WTC11 (cell line): Measurements from ENCODE around the gene PCK2. TPM values are rescaled to one million over a fixed set of nuclear protein-coding genes. Genes with fewer than 3 reads are reported as not detected.

Source experiments
- AR ChIP-seq: fragments of 250-450 bp; sonication (Bioruptor Pico); IDR thresholded peaks from 2 replicates; pipeline ENCODE4 v1.9.0; 2021; ENCODE audit warnings: mild to moderate bottlenecking
- E2F4 ChIP-seq: sonication (generic); formaldehyde crosslinking; IDR thresholded peaks from 2 replicates; pipeline ENCODE4 v1.8.1; 2022; ENCODE audit warnings: low read depth, mild to moderate bottlenecking, moderate library complexity, missing genetic modification reagents, borderline replicate concordance
- ETV6 ChIP-seq: sonication (generic); formaldehyde crosslinking; IDR thresholded peaks from 2 replicates; pipeline ENCODE4 v1.8.1; 2022; ENCODE audit warnings: mild to moderate bottlenecking, missing genetic modification reagents
- FOXP1 ChIP-seq: sonication (generic); formaldehyde crosslinking; IDR thresholded peaks from 2 replicates; pipeline ENCODE4 v1.8.0; 2022; ENCODE audit warnings: missing genetic modification reagents, mild to moderate bottlenecking, moderate library complexity, borderline replicate concordance
- GABPB1 ChIP-seq: sonication (generic); formaldehyde crosslinking; IDR thresholded peaks from 2 replicates; pipeline ENCODE4 v1.8.1; 2023; ENCODE audit warnings: mild to moderate bottlenecking, missing genetic modification reagents
- GTF2I ChIP-seq: fragments of 250-450 bp; sonication (Bioruptor Pico); conservative IDR thresholded peaks from 2 replicates; pipeline ENCODE4 v1.4.0; 2021; ENCODE audit warnings: mild to moderate bottlenecking
- NFYB ChIP-seq: sonication (generic); formaldehyde crosslinking; conservative IDR thresholded peaks from 2 replicates; pipeline ENCODE4 v1.8.0; 2022; ENCODE audit warnings: low read depth, missing genetic modification reagents
- PREB ChIP-seq: sonication (generic); formaldehyde crosslinking; IDR thresholded peaks from 2 replicates; pipeline ENCODE4 v1.8.1; 2022; ENCODE audit warnings: mild to moderate bottlenecking, missing genetic modification reagents, moderate library complexity, borderline replicate concordance
- SOX15 ChIP-seq: fragments of 250-450 bp; sonication (Bioruptor Pico); IDR thresholded peaks from 2 replicates; pipeline ENCODE4 v1.9.0; 2021; ENCODE audit warnings: mild to moderate bottlenecking
- SP1 ChIP-seq: sonication (generic); formaldehyde crosslinking; conservative IDR thresholded peaks from 2 replicates; pipeline ENCODE4 v1.8.1; 2022; ENCODE audit warnings: missing genetic modification reagents
- TCF7 ChIP-seq: sonication (generic); formaldehyde crosslinking; IDR thresholded peaks from 2 replicates; pipeline ENCODE4 v1.8.0; 2022; ENCODE audit warnings: mild to moderate bottlenecking, low read depth, missing genetic modification reagents, moderate library complexity
- ZNF219 ChIP-seq: sonication (generic); formaldehyde crosslinking; IDR thresholded peaks from 2 replicates; pipeline ENCODE4 v1.8.0; 2023; ENCODE audit warnings: missing genetic modification reagents, mild to moderate bottlenecking, borderline replicate concordance
- ZNF263 ChIP-seq: sonication (generic); formaldehyde crosslinking; IDR thresholded peaks from 2 replicates; pipeline ENCODE4 v1.8.1; 2022; ENCODE audit warnings: low read depth, mild to moderate bottlenecking, moderate library complexity, missing genetic modification reagents
- ZNF317 ChIP-seq: sonication (generic); formaldehyde crosslinking; IDR thresholded peaks from 2 replicates; pipeline ENCODE4 v1.8.1; 2023; ENCODE audit warnings: low read depth, mild to moderate bottlenecking, moderate library complexity, missing genetic modification reagents, borderline replicate concordance
- ZNF416 ChIP-seq: fragments of 250-450 bp; sonication (Bioruptor Pico); IDR thresholded peaks from 2 replicates; pipeline ENCODE4 v1.9.0; 2021; ENCODE audit warnings: mild to moderate bottlenecking, inconsistent platforms
- total RNA-seq: library from RNA; stranded (reverse); gene quantifications from 3 replicates; pipeline ENCODE4 v1.2.3, GENCODE V29; 2021
- TF ChIP-seq, protein P1 (sequence below): sonication (generic); formaldehyde crosslinking; IDR thresholded peaks from 2 replicates; pipeline ENCODE4 v1.8.0; 2023; ENCODE audit warnings: missing genetic modification reagents, mild to moderate bottlenecking, borderline replicate concordance
- TF ChIP-seq, protein P2 (sequence below): sonication (generic); formaldehyde crosslinking; conservative IDR thresholded peaks from 2 replicates; pipeline ENCODE4 v1.8.1; 2022; ENCODE audit warnings: mild to moderate bottlenecking, missing genetic modification reagents
- TF ChIP-seq, protein P3 (sequence below): sonication (generic); formaldehyde crosslinking; IDR thresholded peaks from 2 replicates; pipeline ENCODE4 v1.8.1; 2022; ENCODE audit warnings: mild to moderate bottlenecking, moderate library complexity, missing genetic modification reagents
- TF ChIP-seq, protein P4 (sequence below): sonication (generic); formaldehyde crosslinking; IDR thresholded peaks from 2 replicates; pipeline ENCODE4 v1.8.0; 2023; ENCODE audit warnings: mild to moderate bottlenecking, missing genetic modification reagents

PCK2 gene
- total RNA-seq, 1 experiment from 2014 or later: 67.0 TPM

DNA sequence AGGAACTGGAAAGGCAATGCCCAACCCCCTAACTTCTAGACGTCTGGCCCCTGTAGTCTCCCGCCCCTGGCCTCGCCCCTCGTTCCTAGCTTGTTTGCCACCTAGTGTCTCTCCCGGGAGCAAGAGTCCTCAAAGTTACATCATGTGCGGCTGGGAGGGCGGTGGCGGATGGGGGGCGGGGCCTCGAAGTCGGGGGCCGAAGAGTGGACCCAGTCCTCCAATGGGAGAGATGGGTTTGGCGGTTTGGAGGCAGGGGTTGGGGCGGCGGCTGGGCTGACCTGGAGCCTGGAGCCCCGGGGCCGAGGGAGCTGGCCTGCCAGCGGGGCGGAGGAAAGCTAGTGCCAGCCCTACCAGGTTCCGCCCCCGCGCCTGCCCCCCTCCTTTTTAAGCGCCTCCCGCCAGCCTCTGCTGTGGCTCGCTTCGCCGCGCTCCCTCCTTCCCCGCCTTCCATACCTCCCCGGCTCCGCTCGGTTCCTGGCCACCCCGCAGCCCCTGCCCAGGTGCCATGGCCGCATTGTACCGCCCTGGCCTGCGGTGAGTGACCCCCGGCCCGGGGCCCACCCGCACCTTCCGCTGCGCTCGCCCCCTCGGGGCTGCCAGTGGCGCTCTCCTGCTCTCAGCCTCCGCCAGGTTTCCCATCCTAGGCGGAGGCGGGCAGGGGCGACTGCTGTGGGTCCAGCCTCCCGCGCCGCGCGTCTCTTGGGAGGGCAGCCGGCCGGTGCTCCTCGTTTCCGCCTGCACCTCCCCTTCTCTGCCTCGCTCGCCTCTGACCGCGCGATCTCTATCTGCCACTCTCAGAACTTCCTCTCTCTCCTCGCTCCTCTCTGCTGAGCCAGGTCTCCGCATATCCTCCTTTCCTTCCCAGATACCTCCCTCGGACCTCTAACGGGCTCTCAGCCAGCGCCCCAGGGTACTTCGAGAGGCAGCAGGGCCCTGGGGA lies at the start of gene PCK2 (continued):
- TF ChIP-seq, protein P1, sequence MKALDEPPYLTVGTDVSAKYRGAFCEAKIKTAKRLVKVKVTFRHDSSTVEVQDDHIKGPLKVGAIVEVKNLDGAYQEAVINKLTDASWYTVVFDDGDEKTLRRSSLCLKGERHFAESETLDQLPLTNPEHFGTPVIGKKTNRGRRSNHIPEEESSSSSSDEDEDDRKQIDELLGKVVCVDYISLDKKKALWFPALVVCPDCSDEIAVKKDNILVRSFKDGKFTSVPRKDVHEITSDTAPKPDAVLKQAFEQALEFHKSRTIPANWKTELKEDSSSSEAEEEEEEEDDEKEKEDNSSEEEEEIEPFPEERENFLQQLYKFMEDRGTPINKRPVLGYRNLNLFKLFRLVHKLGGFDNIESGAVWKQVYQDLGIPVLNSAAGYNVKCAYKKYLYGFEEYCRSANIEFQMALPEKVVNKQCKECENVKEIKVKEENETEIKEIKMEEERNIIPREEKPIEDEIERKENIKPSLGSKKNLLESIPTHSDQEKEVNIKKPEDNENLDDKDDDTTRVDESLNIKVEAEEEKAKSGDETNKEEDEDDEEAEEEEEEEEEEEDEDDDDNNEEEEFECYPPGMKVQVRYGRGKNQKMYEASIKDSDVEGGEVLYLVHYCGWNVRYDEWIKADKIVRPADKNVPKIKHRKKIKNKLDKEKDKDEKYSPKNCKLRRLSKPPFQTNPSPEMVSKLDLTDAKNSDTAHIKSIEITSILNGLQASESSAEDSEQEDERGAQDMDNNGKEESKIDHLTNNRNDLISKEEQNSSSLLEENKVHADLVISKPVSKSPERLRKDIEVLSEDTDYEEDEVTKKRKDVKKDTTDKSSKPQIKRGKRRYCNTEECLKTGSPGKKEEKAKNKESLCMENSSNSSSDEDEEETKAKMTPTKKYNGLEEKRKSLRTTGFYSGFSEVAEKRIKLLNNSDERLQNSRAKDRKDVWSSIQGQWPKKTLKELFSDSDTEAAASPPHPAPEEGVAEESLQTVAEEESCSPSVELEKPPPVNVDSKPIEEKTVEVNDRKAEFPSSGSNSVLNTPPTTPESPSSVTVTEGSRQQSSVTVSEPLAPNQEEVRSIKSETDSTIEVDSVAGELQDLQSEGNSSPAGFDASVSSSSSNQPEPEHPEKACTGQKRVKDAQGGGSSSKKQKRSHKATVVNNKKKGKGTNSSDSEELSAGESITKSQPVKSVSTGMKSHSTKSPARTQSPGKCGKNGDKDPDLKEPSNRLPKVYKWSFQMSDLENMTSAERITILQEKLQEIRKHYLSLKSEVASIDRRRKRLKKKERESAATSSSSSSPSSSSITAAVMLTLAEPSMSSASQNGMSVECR (CRISPR knock-in tag): no peak; the same call in 1 of the 2 replicates
- TF ChIP-seq SP1 (CRISPR knock-in tag) (peak; percentile 84; the same call in 1 of the 2 replicates), ZNF263 (peak; percentile 16; the same call in 1 of the 2 replicates), GABPB1 (CRISPR knock-in tag) (peak; percentile 100), E2F4 (peak; percentile 91), AR (CRISPR knock-in tag) (no peak), FOXP1 (CRISPR knock-in tag) (peak; percentile 90; the same call in 1 of the 2 replicates), TCF7 (CRISPR knock-in tag) (peak; percentile 86), ETV6 (CRISPR knock-in tag) (peak; percentile 61; the same call in 1 of the 2 replicates), ZNF219 (CRISPR knock-in tag) (no peak), GTF2I (CRISPR knock-in tag) (no peak), PREB (CRISPR knock-in tag) (peak; percentile 25; the same call in 1 of the 2 replicates), ZNF317 (CRISPR knock-in tag) (no peak), SOX15 (CRISPR knock-in tag) (no peak), NFYB (CRISPR knock-in tag) (peak; percentile 29; the same call in 1 of the 2 replicates), ZNF416 (CRISPR knock-in tag) (peak; percentile 82)
- TF ChIP-seq, protein P2, sequence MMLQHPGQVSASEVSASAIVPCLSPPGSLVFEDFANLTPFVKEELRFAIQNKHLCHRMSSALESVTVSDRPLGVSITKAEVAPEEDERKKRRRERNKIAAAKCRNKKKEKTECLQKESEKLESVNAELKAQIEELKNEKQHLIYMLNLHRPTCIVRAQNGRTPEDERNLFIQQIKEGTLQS (CRISPR knock-in tag): no peak
- TF ChIP-seq, protein P3, sequence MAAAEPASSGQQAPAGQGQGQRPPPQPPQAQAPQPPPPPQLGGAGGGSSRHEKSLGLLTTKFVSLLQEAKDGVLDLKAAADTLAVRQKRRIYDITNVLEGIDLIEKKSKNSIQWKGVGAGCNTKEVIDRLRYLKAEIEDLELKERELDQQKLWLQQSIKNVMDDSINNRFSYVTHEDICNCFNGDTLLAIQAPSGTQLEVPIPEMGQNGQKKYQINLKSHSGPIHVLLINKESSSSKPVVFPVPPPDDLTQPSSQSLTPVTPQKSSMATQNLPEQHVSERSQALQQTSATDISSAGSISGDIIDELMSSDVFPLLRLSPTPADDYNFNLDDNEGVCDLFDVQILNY (CRISPR knock-in tag): peak; percentile 90
- TF ChIP-seq, protein P4, sequence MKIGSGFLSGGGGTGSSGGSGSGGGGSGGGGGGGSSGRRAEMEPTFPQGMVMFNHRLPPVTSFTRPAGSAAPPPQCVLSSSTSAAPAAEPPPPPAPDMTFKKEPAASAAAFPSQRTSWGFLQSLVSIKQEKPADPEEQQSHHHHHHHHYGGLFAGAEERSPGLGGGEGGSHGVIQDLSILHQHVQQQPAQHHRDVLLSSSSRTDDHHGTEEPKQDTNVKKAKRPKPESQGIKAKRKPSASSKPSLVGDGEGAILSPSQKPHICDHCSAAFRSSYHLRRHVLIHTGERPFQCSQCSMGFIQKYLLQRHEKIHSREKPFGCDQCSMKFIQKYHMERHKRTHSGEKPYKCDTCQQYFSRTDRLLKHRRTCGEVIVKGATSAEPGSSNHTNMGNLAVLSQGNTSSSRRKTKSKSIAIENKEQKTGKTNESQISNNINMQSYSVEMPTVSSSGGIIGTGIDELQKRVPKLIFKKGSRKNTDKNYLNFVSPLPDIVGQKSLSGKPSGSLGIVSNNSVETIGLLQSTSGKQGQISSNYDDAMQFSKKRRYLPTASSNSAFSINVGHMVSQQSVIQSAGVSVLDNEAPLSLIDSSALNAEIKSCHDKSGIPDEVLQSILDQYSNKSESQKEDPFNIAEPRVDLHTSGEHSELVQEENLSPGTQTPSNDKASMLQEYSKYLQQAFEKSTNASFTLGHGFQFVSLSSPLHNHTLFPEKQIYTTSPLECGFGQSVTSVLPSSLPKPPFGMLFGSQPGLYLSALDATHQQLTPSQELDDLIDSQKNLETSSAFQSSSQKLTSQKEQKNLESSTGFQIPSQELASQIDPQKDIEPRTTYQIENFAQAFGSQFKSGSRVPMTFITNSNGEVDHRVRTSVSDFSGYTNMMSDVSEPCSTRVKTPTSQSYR: peak; percentile 43; the same call in 1 of the 2 replicates
